Gastroesophageal sphincter (tissue), 3 donors: ENCODE data around the gene GDPD5.

ENCODE experiments used
- EP300 ChIP-seq: sonication (generic); formaldehyde crosslinking; IDR thresholded peaks from one replicate; pipeline ENCODE4 v1.6.1; 2017; ENCODE audit warnings: antibody characterized with exemption, mild to moderate bottlenecking
- POLR2A ChIP-seq, 2 donors: fragments of 450-650 bp; IDR thresholded peaks; one replicate each; pipeline ENCODE4 v1.6.1; 2017; ENCODE audit warnings: antibody characterized with exemption in 2 of 2, mild to moderate bottlenecking in 2 of 2, moderate library complexity in 1 of 2
- POLR2AphosphoS5 ChIP-seq: sonication (generic); formaldehyde crosslinking; IDR thresholded peaks from one replicate; pipeline ENCODE4 v1.6.1; 2017; ENCODE audit warnings: antibody characterized with exemption
- TF ChIP-seq, protein P1 (sequence below), 4 experiments: fragments of 200-600 bp in 2 of 4; fragments of 450-650 bp in 2 of 4; sonication (generic) in 1 of 4; IDR thresholded peaks; one replicate each; pipeline ENCODE4 v1.5.1; 2017 to 2019; ENCODE audit warnings: antibody characterized with exemption in 4 of 4, mild to moderate bottlenecking in 2 of 4, moderate library complexity in 2 of 4

DNA sequence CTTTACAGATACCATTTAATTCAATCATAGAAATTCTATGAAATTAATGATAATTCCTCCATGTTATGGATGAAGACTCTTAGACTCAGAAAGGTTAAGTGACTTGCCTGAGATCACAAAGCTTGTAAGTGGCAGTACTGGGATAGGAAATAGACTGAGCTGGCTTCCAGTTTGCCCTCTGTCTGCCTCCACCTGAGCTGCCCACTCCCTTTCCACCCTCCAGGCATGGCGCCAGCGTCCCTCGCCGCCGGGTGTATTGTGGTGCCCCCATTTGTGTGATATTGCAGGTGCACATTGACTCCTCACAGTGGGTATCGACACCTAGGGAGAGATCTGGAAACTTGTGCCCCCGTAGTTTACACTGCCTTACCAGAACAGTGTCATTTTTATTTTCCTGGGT, 135.8 kb downstream of the GDPD5 start:
- TF ChIP-seq POLR2AphosphoS5 (no peak), EP300 (no peak), POLR2A (IDR thresholded peaks at IDR 0.05) (no peak)
- TF ChIP-seq, protein P1, sequence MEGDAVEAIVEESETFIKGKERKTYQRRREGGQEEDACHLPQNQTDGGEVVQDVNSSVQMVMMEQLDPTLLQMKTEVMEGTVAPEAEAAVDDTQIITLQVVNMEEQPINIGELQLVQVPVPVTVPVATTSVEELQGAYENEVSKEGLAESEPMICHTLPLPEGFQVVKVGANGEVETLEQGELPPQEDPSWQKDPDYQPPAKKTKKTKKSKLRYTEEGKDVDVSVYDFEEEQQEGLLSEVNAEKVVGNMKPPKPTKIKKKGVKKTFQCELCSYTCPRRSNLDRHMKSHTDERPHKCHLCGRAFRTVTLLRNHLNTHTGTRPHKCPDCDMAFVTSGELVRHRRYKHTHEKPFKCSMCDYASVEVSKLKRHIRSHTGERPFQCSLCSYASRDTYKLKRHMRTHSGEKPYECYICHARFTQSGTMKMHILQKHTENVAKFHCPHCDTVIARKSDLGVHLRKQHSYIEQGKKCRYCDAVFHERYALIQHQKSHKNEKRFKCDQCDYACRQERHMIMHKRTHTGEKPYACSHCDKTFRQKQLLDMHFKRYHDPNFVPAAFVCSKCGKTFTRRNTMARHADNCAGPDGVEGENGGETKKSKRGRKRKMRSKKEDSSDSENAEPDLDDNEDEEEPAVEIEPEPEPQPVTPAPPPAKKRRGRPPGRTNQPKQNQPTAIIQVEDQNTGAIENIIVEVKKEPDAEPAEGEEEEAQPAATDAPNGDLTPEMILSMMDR (IDR thresholded peaks at IDR 0.05), result no peak
